Kidney (tissue), 14 donors: ENCODE results near the gene ZDHHC18. TPM values are rescaled to one million over a fixed set of nuclear protein-coding genes. Genes with fewer than 3 reads are reported as not detected.

Source experiments
- DNase-seq, 5 donors: peaks; one replicate each; pipeline ENCODE4 v3.0.0-alpha.2; 2013 to 2020
- FAIRE-seq: peaks from 2 replicates; lab custom pipeline; 2012; peaks lifted over from hg19 to GRCh38; lab: Jason Lieb, UNC
- H3K27ac ChIP-seq, 2 donors: one replicate each; pipeline ENCODE4 v1.7.0; 2013; ENCODE audit warnings: low read depth in 2 of 2, low read length in 2 of 2, inconsistent platforms in 1 of 2
- H3K27me3 ChIP-seq: one replicate; pipeline ENCODE4 v1.7.1; 2013; ENCODE audit warnings: low read length, inconsistent platforms; ENCODE audit not compliant: control insufficient read depth, insufficient read depth
- H3K36me3 ChIP-seq, 3 donors: one replicate each; pipeline versions ENCODE4 v1.7.0 to v1.7.1; 2013; ENCODE audit warnings: low read length in 3 of 3, control low read depth in 1 of 3, inconsistent platforms in 1 of 3; ENCODE audit not compliant: insufficient read depth in 3 of 3, control insufficient read depth in 2 of 3
- H3K4me1 ChIP-seq, 3 donors: one replicate each; pipeline versions ENCODE4 v1.7.0 to v1.7.1; 2013; ENCODE audit warnings: low read length in 3 of 3, inconsistent platforms in 1 of 3, low read depth in 1 of 3; ENCODE audit not compliant: control insufficient read depth in 2 of 3, insufficient read depth in 2 of 3
- H3K4me3 ChIP-seq, 3 donors: one replicate each; pipeline versions ENCODE4 v1.7.0 to v1.8.1; 2013; ENCODE audit warnings: low read length in 3 of 3, control low read depth in 1 of 3, inconsistent platforms in 1 of 3
- H3K9ac ChIP-seq, 3 donors: one replicate each; pipeline versions ENCODE4 v1.7.0 to v1.7.1; 2013; ENCODE audit warnings: low read length in 3 of 3, control low read depth in 1 of 3, inconsistent platforms in 1 of 3
- H3K9me3 ChIP-seq, 3 donors: one replicate each; pipeline versions ENCODE4 v1.7.0 to v1.7.1; 2013; ENCODE audit warnings: low read length in 3 of 3, control low read depth in 1 of 3, inconsistent platforms in 1 of 3; ENCODE audit not compliant: control insufficient read depth in 2 of 3, insufficient read depth in 1 of 3
- intact Hi-C: fragments of 100-400 bp; cut with DNase I; formaldehyde crosslinking; loops from one replicate; pipeline ENCODE4 v1.11.1; 2022
- polyA plus RNA-seq: library from polyadenylated mRNA; stranded (reverse); fragments of 350-450 nt; fragmentation: Illumina TruSeq; extraction: RNeasy Lipid Tissue Mini Kit (QIAGEN cat#74804); gene quantifications from one replicate; pipeline ENCODE4 v1.2.3, GENCODE V29; 2014; ENCODE audit warnings: low read depth, low replicate concordance; ENCODE audit not compliant: insufficient read depth
- total RNA-seq: library from RNA; stranded (reverse); fragmentation: NEBNext Ultra II Directional; extraction: Animal tissue kit (Norgen Biotek cat#: 25700); gene quantifications from one replicate; pipeline ENCODE4 v1.2.1, GENCODE V29; 2021
- TF ChIP-seq, protein P1 (sequence below): IDR thresholded peaks from 3 replicates; pipeline ENCODE4 v1.5.1; 2012; ENCODE audit warnings: mild to moderate bottlenecking, moderate library complexity, borderline replicate concordance; ENCODE audit not compliant: insufficient read depth; ENCODE audit errors: extremely low read depth
- donor health status: control.
- donor health status: control.
- donor health status: control.
- donor health status: control.
- donor health status: control.
- donor health status: DM: yes; HTN: yes; CAD: no.
- donor health status: Normal renal cell carcinoma (clear cell type).

Gene ZDHHC18
- total and polyA plus RNA-seq, 2 donors from 2014 or later, result 6.7 to 15.6 TPM

DNA sequence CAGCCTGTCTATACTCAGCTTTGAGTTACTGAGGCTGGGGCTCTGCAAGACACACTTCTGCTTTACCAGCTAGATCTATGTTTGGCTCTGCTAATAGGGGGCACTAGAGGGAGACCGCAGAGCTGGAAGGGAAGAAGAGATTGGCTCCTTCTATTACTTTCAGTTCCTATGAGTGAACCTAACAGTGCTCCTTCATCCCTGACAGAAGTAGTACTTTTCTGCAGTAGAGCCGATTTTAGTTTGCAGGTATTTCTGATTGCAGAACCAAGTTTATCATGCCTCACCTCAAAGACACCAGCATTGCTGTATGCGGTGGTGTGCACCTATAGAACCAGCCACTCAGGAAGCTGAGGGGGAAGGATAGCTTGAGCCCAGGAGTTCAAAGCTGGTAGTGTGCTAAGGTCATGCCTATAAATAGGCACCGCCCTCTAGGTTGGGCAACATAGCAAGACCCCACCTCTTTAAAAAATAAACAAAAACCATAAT lies 5.7 kb upstream of the ZDHHC18 start:
- FAIRE-seq (no peak), DNase-seq (no peak)
- no peak overlapping the region for H3K4me3 ChIP-seq
- H3K36me3 ChIP-seq, result no peaks in the 10 kb centered on the region
- TF ChIP-seq, protein P1, sequence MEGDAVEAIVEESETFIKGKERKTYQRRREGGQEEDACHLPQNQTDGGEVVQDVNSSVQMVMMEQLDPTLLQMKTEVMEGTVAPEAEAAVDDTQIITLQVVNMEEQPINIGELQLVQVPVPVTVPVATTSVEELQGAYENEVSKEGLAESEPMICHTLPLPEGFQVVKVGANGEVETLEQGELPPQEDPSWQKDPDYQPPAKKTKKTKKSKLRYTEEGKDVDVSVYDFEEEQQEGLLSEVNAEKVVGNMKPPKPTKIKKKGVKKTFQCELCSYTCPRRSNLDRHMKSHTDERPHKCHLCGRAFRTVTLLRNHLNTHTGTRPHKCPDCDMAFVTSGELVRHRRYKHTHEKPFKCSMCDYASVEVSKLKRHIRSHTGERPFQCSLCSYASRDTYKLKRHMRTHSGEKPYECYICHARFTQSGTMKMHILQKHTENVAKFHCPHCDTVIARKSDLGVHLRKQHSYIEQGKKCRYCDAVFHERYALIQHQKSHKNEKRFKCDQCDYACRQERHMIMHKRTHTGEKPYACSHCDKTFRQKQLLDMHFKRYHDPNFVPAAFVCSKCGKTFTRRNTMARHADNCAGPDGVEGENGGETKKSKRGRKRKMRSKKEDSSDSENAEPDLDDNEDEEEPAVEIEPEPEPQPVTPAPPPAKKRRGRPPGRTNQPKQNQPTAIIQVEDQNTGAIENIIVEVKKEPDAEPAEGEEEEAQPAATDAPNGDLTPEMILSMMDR, result no peak
- no peaks in the 10 kb centered on the region for H3K9me3 ChIP-seq
- H3K4me1 ChIP-seq, result no peaks in the 10 kb centered on the region
- intact Hi-C loops, result no loop called here
- H3K27me3 ChIP-seq, result no peaks in the 10 kb centered on the region
- H3K27ac ChIP-seq, result no peak overlapping the region
- H3K9ac ChIP-seq, result no peak overlapping the region

DNA sequence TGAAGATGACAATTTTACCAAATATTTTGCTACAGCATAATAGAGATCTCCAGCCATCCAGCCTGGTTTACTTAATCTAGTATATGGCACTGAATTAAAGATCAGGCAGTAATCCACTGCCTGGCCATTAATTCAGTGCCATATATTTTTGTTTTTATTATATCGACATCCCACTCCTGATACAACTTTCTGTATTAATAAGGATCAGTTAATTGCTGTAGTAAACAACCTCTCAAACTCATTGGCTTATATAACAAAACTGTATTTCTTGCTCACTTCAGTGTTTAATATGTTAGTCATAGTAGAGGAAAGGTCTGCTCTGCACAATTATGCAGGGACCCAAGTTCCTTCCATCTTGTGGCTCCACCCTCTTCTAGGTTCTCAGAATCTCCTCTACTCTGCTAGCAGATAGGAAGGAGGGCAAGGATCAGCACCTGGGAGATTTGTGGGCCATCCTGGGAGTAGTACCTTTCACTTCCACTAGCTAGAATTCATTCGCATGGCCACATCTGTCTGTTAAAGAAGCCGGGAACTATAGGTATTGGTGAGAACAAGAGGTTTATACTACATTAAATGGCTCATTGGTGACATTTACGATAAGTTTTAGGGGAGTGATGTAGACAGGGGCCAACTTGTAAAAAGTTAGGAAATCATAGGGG lies 3.6 kb upstream of the ZDHHC18 start:
- Histone ChIP-seq H3K27ac (no peak overlapping the region), H3K4me1 (peaks cover 0 to 6% (median 0%) of the 10 kb centered on the region in 3 donors)
- intact Hi-C loops, result no loop called here

DNA sequence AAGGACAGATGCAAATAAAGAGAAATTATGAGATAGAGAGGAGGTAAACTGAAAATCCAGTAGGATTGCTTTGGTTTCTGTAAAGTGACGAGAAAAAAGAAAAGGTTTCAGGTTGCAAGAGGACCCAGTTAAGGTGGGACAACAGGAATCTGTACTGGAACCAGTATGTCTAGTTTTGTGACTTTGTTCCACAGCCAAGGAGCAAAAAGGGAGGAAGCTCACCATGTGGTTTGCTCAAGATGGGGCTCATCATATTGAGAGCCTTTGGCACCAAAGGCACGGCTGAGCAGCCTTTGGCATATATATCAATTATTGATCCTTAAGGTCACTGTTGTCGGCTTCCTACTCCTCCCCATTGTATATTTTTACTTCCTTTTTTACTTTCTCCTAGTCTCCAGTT lies 1.8 kb upstream of the ZDHHC18 start:
- H3K27me3 ChIP-seq, result no peaks in the 10 kb centered on the region
- no peak overlapping the region for H3K27ac ChIP-seq
- no peaks in the 10 kb centered on the region for H3K36me3 ChIP-seq
- DNase-seq, result peak in 1 of 5 donors; percentile 1
- H3K4me3 ChIP-seq, result no peak overlapping the region
- no peak overlapping the region for H3K9ac ChIP-seq
- intact Hi-C loops, result no loop called here
- no peaks in the 10 kb centered on the region for H3K9me3 ChIP-seq
- no peak for FAIRE-seq
- TF ChIP-seq, protein P1, result no peak
- H3K4me1 ChIP-seq, result peaks cover 0 to 16% (median 4%) of the 10 kb centered on the region in 3 donors

More for the DNA sequence above, 3.6 kb upstream of the ZDHHC18 start:
- Histone ChIP-seq H3K27me3 (no peaks in the 10 kb centered on the region), H3K36me3 (no peaks in the 10 kb centered on the region), H3K4me3 (no peak overlapping the region), H3K9me3 (no peaks in the 10 kb centered on the region), H3K9ac (no peak overlapping the region)
- no peak for DNase-seq
- FAIRE-seq, result no peak
- TF ChIP-seq, protein P1, result no peak
